GM12891 (cell line): ENCODE data around the gene CDC42BPA.

Experiments
- DNase-seq: peaks from one replicate; pipeline ENCODE4 v3.0.0; 2011; ENCODE audit warnings: low spot score; ENCODE audit not compliant: insufficient read length
- FAIRE-seq: peaks from 2 replicates; lab custom pipeline; 2011; peaks lifted over from hg19 to GRCh38; lab: Jason Lieb, UNC
- PAX5 ChIP-seq: IDR thresholded peaks from 2 replicates; pipeline ENCODE4 v1.6.1; 2011; ENCODE audit warnings: low read length, moderate library complexity, mild to moderate bottlenecking; ENCODE audit not compliant: insufficient read depth, severe bottlenecking
- POLR2A ChIP-seq: IDR thresholded peaks from 2 replicates; pipeline ENCODE4 v1.6.1; 2011; ENCODE audit warnings: low read depth, low read length, control low read depth
- POLR2AphosphoS5 ChIP-seq: IDR thresholded peaks from 2 replicates; pipeline ENCODE4 v1.6.1; 2011; ENCODE audit warnings: low read depth, low read length, control low read depth
- POU2F2 ChIP-seq: IDR thresholded peaks from 2 replicates; pipeline ENCODE4 v1.6.1; 2011; ENCODE audit warnings: low read depth, mild to moderate bottlenecking, control low read depth, low read length, moderate library complexity
- SPI1 ChIP-seq: IDR thresholded peaks from 2 replicates; pipeline ENCODE4 v1.6.1; 2011; ENCODE audit warnings: low read depth, low read length, control low read depth
- TAF1 ChIP-seq: IDR thresholded peaks from 2 replicates; pipeline ENCODE4 v1.6.1; 2011; ENCODE audit warnings: low read depth, low read length, control low read depth

CDC42BPA gene

DNA sequence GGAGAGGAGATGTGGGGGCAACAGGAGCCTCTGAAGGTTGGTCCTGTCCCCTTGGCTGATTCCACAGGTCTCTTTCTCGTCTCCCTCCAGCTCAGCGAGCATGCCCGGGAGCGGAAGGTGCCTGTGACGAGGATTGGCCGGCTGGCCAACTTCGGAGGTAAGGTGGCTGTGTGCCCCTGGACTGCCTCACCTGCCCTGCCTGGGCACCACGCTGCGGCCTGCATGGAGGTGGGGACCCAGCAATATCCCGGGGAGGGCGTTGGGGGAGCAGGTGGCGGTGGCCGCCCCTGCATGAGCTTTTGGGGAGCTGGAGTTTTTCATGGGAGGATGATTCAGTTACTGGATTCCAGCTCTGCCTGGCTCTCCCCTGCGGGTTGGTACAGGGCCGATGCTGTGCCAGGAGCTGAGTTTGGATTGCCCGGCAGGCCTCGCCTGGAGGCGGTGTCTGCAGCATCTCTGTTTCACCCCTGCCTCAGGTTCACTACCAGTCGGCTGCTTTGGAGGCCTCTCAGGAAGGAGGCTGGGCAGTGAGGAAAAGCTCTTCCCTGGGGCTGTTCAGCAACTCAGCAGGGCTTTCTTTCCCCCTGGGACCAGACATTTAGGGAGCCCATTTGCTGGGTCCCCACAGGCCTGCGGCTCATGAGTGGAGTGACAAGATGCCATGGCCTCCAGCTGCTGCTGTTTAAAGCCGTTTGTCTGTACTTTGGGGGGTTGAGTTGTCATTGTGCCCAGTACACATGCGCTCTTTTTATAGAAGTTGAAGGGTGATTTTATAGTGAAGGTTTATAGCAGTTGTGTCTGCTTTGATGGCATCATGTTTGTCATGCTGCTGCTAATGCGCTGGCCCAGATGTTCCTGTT, 352.5 kb downstream of the CDC42BPA start:
- DNase-seq (no peak), FAIRE-seq (no peak)
- TF ChIP-seq POU2F2 (no peak), PAX5 (no peak), SPI1 (no peak), TAF1 (no peak), POLR2A (no peak), POLR2AphosphoS5 (no peak)

DNA sequence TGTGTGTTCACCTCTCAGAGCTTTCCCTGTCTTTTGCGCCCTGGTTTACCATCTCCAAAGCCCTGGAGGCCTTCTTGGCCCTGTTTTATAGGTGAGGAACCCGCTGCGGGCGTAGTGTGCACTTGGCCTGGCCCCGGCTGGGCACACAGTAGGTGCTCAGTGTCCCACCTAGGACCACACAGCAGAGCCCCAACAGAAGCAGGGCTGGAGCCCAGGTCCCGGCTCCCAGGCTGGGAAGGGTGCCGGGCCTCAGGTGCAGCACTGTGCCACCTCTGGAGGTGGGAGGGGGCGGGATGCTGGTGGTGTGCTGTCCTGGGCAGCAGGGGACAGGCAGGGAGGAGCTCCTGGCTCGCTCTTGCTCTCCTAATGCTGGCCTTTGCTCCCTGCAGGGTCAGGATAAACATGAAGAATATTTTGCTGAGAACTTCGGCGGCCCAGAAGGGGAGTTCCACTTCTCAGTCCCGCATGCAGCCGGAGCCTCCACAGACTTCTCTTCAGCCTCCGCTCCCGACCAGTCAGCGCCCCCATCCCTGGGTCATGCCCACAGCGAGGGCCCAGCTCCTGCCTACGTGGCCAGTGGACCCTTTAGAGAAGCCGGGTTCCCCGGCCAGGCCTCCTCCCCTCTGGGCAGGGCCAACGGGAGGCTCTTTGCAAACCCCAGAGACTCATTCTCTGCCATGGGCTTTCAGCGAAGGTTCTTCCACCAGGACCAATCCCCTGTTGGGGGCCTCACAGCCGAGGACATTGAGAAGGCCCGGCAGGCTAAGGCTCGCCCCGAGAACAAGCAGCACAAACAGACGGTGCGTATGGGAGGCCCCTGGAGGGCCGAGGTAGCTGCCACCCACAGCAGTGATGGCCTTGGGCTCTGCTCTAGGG, 353.4 kb downstream of the CDC42BPA start:
- TF ChIP-seq SPI1 (no peak), POU2F2 (no peak), TAF1 (no peak)
- FAIRE-seq (no peak), DNase-seq (no peak)

DNA sequence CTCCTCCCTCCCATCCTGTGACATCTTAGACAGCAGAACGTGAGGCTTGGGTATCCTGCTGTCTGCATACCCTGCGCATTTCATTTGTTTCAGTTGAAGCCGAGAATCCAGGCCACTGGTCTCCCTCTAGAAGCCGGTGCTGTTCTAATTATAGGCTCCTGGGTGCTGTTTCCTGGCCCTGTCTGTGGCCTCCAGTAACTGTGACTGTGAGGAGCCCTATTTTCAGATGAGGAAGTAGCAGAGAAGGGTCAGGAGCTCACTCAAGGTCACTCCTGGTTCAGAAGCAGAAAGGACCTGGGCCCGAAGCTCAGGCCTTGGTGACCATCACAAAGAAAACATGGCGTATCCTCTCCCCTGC, 354.2 kb downstream of the CDC42BPA start:
- no peak for DNase-seq
- FAIRE-seq: no peak
- TF ChIP-seq POLR2AphosphoS5 (no peak), SPI1 (no peak), POU2F2 (no peak), POLR2A (no peak), PAX5 (no peak), TAF1 (no peak)

DNA sequence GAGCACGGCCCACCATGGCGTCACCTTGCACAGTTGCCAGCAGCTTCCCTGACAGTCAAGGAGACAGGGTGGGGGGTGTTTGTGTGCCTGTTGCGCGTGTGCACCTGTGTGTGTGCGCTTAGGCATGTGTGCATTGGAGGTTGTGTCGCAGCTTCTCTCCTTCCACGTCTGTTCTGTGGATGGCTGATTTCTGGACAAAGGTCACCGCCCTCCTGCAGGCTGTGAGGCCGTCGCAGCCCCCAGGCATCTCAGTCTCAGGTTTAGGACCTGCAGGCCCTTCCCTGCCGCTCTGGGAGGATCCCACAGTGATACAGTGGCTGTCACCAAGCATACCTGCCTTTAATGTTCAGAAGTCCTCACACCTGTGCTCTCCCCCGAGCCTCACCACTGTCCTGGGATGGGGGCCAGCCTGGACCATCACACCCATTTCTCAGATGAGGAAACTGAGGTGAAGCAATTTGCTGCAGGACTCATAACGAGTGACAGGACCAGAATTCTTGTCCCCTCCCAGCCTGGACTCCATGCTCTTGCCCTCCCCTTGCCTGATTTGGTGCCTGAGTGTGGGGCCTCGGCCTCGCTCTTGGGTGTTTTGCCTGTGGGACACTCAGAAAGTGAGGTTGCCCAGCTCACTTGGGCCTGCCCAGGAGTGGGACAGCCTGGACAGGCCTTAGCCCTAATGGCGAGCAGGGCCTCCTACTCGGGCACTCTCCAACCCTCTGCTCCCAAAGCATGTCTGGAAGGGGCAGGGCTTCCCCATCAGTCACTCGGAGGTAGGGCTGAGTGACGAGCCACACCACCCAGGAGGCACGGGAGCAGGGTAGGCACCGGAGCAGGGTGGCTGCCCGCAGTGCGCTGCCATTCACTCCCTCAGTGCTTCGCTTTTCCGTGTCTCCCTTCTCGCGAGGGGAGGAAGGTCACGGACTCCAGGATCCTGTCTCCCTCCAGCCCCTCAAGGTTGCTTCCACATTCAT, 355.6 kb downstream of the CDC42BPA start:
- FAIRE-seq (no peak), DNase-seq (no peak)
- TF ChIP-seq TAF1 (no peak), POLR2A (no peak), POLR2AphosphoS5 (no peak), POU2F2 (no peak), PAX5 (no peak), SPI1 (no peak)

DNA sequence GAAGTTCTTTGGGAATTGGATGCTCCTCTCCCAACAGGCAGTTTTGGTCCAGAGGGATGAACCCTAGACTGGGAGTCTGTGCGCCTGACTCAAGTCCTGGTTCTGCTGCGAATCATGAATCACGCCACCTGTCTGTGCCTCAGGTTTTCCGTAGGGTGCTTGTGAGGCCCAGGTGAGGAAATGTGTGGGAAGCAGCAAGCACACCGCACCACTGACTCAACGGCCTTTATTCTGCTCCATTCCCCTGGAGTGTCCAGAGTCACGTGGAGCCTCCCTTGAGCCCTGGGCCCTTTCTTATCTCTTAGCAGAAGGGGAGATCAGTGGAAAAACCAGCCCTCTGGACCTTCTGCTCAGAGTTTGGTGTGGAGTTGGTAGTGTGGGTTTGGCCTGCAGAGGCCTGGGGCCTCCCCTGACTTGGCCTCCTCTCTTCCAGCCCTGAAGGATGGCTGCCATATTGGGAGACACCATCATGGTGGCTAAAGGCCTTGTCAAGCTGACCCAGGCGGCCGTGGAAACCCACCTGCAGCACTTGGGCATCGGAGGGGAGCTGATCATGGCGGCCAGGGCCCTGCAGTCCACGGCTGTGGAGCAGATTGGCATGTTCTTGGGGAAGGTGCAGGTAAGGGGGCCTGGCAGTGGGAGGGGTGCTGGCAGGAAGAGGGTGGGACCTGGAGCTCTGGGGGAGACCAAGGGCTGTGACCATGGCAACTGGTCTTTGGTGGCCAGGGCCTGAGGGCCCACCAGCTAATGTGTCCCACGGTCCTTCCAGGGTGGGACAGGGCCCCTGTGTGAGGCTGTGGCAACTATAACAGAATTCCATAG, 357.1 kb downstream of the CDC42BPA start:
- DNase-seq (no peak), FAIRE-seq (no peak)
- TF ChIP-seq PAX5 (no peak), TAF1 (no peak), POLR2A (no peak), POU2F2 (no peak)

DNA sequence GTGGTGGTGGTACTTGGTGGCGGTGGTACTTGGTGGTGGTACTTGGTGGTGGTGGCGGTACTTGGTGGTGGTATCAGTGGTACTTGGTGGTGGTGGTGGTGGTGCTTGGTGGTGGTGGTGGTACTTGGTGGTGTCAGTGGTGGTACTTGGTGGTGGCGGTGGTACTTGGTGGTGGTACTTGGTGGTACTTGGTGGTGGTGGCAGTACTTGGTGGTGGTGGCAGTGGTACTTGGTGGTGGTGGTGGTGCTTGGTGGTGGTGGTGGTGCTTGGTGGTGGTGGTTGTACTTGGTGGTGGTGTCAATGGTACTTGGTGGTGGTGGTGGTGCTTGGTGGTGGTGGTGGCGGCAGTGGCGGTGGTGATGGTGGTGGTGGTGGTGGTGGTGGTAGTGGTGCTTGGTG, 358.0 kb downstream of the CDC42BPA start:
- FAIRE-seq: no peak
- TF ChIP-seq POLR2A: no peak
- no peak for TF ChIP-seq POU2F2
- TF ChIP-seq POLR2AphosphoS5: no peak
- no peak for TF ChIP-seq PAX5
- no peak for TF ChIP-seq TAF1
- TF ChIP-seq SPI1: no peak
- DNase-seq: no peak

DNA sequence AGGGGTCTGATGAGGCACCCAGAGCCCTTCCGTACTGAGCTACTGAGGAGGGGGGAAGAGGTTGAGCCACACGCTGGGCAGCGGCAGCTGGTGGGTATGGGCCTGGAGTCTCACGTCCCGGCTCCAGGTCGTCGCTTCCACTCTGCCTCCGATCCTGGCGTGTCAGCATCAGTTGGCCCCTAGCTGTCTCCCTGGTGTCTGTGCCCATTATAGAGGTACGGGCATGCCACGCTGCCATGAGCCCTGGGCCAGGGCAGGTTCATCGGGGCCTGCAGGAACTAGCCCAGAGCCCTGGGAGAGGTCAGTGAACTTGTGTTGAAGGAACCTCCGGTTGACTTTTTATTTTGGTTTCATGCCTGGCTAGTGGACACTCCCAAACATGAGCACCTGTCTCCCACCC, 360.0 kb downstream of the CDC42BPA start:
- TF ChIP-seq PAX5 (no peak), POU2F2 (no peak), SPI1 (no peak), POLR2A (no peak), POLR2AphosphoS5 (no peak), TAF1 (no peak)
- FAIRE-seq: no peak
- no peak for DNase-seq

DNA sequence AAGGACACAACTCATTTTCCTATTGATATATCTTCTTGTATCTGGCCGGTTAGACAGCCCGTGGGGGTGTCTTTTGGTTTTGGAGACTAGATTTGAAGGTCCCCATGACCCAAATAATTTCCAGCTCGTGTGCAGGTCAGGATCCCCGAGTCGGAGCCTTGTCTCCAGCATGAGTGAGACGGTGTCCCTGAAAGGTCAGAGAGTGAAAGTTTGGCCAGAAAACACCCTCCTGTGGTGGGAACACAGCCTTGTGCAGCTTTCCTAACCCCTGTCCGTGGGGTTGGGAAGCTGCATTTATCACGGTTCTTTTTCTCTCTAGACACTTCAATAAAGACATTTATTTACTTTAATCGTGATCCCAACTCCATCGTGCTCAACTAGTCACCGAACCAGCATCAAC, 360.6 kb downstream of the CDC42BPA start:
- DNase-seq: no peak
- TF ChIP-seq POU2F2 (no peak), SPI1 (no peak), POLR2A (no peak), TAF1 (no peak)
- FAIRE-seq: no peak
